Measurements from ENCODE around the gene CYTL1.
"Not testable (repeated sequence)": the region's sequence is repeated elsewhere in the genome, so short reads cannot be mapped to it uniquely, and the experiment has no call there.

Gene CYTL1, protein sequence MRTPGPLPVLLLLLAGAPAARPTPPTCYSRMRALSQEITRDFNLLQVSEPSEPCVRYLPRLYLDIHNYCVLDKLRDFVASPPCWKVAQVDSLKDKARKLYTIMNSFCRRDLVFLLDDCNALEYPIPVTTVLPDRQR

DNA sequence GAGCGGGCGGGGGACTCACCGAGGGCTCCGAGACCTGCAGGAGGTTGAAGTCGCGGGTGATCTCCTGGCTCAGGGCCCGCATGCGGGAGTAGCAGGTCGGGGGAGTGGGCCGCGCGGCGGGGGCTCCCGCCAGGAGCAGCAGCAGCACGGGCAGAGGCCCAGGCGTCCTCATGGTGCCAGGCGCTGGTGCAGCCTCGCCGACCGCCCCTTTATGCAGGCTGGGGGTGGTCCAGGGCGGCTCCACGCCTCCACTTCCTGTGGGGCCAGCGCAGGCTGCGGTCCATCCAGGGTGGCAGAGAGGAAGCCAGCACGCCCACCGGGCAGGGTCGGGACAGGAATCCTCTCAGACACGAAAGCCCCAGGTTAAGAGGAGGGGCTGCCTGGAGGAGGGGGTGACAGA lies at the start of gene CYTL1:
Gene CYTL1 (minus strand): TSS at position 185 of the 400 bp plus-strand sequence. CDS start 13 bp downstream, at position 172.
- DNase-seq = no peak

DNA sequence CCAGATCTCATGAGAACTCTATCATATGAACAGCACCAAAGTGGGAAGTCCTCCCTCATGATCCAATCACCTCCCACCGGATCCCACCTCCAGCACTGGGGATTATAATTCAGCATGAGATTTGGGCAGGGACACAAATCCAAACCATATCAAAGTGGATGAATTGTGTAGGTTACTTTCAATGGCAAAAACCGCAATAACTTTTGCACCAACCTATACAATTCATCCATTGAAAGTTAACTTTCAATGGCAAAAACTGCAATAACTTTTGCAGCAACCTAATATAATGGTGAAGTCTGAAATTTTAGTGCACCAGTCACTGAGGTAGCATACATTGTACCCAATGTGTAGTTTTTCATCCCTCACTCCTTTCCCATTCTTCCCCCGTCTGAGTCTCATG lies 48.6 kb upstream of the CYTL1 start:
- no peak for DNase-seq

DNA sequence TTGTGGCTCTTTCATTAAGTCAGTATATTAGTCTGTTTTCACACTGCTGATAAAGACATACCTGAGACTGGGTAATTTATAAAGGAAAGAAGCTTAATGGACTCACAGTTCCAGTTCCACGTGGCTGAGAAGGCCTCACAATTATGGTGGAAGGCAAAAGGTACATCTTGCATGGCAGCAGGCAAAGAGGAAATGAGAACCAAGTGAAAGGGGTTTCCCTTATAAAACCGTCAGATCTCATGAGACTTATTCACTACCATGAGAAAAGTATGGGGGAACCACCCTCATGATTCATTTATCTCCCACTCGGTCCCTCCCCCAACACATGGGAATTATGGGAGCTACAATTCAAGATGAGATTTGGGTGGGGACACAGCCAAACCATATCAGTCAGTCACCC lies 47.7 kb upstream of the CYTL1 start:
- DNase-seq = not testable (repeated sequence)

DNA sequence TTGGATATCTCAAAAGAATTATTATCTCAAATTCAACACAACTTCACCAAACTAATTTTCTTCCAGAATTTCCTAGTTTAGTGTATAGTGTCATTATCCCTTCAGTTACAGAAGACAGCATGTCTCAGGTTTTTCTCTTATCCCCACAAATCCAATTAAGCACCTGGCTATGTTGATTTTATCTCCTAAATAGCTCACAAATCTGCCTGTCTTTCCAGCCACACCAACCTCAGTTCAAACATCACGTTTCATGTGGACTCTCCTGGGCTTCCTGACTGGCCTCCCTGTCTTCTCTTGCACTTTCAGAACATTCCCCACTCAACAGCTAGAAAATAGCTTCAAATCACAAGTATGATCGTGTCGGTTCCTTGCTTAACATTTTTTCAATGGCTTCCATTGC lies 46.8 kb upstream of the CYTL1 start:
- DNase-seq = no peak

DNA sequence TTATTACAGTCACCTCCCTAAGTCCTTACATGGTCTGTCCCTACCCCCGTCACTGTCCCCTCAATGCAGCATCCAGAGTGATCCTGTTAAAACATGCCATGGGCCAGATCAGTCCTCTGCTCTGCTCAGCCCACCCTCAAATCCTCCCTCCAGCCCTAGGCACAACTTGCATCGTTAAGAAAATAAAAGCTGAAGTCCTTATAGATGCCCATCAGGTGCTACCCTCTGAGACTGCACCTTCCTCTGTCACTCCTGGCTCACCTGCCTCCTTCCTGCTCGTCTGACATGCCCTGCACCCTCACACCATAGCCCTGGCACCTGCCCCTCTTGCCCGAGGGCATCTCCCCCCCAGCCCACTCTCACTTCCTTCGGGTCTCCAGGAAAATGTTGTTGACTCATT lies 36.2 kb upstream of the CYTL1 start:
- no peak for DNase-seq

DNA sequence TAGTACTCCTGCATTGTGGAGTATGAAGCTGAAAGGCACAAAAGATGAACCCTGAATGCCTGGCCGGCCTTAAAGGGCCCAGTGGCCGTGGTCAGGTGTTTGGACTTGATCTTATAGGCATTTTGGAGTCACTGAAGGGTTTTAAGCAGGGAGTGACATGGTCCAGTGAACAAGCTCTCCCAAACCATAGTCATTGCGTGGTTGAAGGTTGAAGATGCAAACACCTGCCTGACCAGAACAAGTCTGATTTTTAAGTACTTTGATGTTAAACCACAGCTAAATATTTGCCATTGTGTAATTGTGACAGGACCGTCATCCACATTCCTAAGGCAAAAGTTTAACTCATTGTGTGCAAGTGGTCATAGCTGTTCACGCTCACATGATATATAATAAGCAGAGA lies 35.3 kb upstream of the CYTL1 start:
- no peak for DNase-seq

DNA sequence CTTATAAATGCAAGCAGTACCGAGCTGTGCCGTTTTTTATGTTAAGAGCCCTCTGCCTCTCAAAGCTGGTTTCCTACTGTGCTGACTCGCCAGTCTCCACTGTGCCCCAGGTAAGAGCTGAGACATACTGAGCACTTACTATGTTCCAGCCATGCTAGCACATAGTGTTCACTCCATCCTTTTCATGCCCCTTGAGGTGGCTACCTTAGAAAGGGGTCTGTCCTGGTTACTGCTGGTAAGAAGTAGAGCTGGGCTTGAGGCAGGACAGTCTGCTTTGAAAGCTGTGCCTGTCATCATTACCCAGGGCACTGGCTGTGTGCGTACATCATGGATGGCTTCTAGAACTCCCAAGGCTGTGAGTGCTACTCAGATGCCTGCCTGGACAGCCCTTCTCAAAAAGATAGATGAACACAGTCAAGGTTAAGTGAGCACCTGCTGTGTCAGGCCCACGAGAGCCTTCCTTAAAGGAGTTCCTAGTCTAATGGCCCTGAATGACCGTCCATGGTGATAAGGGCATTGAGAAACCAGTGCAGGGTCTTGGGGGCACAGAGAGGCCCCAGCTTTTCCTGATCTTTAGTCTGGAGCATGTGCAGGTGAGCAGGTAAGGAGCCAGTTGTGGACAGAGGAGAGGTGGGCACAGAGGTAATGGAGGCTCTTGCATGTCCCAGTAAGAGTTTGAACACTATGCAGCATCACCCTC lies 33.6 kb upstream of the CYTL1 start:
- no peak for DNase-seq

DNA sequence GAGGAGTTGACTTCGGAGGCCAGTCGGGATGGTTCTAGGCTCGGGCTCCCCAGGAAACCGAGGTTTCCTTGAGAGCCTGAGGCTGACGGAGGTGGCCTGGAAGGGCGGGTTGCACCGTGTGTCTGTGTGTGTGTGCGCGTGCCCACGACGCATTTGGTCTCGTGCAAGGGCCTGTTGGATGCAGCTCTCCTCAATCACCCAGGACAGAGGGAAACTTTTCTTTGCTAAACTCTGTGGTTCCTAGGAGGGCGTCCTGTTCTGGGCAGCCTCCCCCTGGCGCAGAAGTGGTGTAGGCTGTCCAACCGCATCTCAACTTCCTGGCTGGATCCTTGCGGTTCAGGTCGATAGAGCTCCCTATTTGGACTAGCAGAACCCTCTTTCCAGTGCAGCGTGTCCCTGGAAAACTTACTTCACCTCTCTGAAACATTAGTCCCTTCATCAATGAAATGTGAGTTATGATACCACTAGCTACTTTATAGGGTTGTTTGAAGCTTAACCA lies 33.0 kb upstream of the CYTL1 start:
- no peak for DNase-seq

DNA sequence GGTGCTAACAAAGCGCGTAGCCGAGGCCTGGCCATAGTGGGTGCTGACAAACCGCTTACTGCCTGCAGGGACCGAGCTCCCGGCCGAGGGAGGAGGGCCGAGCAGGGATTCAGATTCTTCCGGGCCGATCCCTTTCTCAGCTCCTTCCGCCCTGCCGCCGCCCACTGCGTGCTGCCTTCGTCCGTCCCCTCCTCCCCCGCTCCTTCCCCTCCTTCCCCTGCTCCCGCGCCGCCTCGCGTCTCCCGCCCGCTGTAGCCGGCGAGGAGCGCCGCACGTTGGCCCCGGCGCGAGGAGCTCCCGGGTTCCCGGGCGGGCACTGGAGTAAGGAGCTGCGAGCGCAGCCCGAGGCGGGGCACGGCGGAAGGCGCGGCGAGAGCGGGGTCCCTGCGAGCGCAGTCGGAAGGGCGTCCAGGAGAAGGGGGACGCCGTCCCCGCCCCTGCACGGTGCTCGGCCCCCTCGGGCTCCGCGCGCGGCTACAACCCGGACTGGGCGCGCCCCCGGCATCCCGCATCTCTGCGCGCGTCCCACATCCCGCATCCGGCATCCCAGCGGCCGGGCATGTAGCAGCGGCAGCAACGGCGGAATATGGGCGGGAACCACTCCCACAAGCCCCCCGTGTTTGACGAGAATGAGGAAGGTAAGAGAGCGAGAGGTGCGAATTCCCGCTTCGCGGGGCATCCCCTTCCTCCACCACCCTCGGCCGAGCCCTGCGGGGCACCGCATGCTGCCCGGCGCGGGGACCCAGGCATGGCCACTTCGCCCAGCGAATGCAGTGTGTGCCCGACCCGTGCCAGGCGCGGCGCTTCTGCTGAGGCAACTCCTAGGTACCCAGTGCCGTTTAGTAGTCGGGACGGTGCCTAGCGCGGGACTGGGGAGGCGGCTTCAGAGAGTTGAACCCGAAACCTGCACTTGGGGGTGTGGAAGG lies 32.3 kb upstream of the CYTL1 start, which contains the start of gene STK32B:
Gene STK32B (plus strand): TSS at position 203 of the 926 bp plus-strand sequence.
- DNase-seq = no peak

DNA sequence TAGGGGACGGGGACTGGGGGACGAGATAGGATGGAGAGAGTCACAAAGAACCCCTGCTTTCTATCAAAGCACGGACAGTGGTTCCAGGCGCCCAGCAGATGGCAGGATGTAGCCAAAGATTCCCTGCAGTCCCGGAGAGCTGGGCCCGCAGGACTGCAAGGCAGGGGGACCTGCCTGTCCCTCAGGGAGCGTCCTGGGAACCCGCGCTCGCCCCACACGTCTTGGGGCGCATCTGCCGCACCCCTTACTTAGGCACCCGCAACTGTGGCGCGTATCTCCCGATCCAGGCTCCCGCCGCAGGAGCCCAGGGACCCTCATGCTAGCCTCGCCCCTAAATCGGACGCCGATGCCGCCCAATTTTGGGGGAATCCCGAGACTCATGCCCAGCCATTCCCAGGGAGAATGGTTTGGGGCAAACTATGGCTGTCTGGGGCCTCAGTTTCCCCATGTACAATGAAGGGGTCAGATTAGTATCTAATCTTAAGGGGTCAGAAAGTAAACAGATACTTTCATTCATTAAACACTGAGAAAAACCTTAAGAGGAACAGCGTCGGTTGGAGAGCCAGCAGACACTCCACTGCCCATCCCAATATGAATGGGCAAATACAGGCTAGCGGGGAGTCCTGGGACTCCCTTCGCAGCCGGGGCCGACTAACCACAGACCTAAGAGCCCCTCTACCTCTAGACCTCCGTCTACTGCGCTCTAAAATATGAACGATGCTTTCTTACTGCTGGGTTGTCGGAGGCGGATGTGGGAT lies 31.4 kb upstream of the CYTL1 start:
- peak; percentile 27 for DNase-seq

DNA sequence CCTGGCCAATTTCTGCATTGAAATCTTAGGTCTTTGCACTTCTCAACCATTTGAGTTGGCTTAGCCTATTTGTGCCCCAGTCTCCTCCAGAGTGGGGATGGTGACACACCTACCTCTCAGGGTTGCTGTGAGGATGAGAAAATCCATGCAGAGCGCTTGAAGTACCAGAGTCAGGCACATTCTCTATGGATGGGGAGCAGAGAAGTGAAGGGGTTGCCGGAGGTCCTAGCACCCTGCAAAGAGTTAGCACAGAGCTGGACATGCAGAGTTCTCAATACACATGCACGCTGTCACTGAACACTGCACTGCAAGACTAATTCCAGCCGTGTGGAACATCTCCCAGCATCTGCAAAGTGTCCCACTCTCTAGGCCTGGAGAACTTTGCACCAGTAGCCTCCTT lies 29.5 kb upstream of the CYTL1 start:
- no peak for DNase-seq

DNA sequence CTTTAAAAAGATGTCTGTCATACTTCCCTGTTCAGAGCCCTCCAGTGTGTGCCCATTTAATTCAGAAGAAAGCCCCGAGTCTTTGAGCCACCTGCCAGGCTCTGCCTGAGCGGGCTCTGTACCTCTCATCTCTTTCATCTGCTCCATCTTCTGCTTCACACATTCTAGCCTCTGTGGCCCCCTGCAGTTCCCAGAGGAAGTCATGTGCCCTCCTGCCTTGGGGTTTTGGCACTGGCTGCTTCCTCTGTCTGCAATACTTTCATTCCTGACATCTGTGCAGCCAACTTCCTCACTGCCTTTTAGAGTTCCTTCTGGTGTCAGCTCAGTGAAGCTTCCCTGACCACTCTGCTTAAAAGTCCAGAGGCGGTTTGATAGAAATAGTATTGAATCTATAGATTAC lies 25.8 kb upstream of the CYTL1 start:
- no peak for DNase-seq

DNA sequence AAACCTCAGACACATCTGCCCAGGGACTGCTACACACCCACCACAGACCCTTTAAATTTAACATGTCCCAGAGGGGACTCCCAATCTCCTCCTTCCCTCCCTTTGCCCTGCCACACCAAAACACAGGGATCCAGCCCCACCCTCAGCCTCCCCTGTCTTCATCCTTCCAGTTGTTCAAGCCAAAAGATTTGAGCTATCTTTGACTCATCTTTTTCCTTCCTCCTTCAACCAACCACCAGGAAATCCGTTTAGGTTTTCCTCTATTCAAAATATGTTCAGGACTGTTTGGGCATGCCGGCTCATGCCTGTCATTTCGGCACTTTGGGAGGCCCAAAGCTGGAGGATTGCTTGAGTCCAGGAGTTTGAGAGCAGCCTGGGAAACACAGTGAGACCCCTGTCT lies 25.1 kb upstream of the CYTL1 start:
- DNase-seq = no peak

DNA sequence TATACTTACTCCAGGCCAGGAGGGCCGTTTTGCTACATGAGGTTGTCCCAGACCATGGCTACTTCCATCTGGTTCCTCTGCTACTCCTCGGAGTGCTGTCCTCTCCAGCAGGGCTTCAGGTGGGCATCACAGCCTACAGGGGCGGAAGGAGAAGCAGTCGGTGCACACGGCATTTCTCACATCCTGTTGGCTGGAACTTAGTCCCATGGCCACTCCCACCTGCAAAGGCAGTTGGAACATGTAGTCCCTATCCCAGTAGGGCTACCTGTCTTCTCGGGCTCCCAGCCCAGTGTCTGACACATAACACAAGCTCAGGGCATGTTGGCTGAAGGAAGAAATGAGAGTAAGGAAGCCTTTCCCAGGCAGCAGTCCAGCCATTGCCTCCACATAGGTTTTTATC lies 24.3 kb upstream of the CYTL1 start:
- DNase-seq = no peak

DNA sequence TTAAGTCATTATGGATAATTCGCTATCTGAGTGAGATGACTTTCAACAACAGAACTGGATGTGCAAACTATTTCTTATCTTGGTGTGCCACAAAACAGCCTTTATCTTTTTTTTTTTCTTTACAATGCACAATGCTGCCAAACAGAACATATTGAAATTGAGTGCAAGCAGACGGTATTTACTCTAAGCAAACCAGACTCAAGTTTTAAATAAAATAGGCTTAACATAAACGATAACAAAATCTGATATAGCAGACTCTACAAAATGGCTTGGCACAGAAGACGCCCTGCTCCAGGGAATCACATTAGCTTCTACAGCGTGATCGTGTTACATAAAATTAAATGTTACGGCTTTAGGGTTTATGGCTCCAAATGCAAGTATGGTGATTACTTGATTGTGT lies 22.4 kb upstream of the CYTL1 start:
- DNase-seq = no peak

DNA sequence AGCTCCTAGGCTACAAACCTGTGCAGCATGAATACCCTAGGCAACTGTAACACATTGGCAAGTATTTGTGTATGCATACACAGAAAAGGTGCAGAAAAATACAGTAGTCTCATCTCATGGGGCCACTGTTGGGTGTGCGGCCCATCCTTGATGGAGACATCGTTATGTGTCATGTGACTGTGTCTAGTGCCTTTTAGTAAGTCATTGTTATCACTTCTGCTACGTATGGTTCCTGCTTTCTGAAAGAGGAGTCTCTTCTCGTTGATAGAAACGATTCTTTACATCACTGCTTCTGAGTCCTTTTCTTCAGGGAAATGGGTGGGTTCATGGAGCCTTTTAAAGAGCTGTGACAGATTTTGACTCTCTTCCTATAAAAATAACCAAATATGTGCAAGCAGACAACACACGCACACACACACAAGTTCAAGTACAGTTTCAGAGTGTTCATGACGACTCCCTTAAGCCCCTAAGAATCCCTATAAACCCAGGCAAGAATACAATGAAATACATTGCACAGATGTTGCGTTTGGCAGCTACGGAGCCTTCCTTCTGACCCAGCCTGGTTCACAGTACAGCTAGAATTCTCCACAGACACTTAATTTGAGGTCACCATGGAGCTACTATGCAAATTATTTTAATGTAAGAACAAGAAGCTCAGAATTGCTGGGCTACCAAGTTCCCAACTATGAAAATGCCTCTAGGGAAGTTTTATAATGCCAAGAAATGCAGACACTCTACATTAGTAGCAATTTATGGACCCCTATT lies 21.8 kb upstream of the CYTL1 start:
- no peak for DNase-seq

DNA sequence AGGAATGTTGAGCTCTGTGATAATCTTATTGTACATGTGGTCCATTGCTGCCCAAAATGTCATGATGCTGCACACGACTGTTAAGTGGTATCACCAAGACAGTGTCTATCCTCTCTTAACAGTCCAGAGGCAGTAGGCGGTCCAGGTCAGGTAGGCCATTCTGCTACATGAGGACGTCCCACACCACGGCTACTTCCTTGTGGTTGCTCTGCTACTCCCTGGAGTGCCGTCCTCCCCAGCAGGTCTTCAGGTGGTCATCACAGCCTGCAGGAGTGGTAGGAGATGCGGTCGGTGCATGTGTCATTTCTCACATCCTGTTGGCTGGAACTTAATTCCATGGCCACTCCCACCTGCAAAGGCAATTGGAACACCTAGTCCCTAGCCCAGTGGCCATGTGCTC lies 20.5 kb upstream of the CYTL1 start:
- DNase-seq = no peak

DNA sequence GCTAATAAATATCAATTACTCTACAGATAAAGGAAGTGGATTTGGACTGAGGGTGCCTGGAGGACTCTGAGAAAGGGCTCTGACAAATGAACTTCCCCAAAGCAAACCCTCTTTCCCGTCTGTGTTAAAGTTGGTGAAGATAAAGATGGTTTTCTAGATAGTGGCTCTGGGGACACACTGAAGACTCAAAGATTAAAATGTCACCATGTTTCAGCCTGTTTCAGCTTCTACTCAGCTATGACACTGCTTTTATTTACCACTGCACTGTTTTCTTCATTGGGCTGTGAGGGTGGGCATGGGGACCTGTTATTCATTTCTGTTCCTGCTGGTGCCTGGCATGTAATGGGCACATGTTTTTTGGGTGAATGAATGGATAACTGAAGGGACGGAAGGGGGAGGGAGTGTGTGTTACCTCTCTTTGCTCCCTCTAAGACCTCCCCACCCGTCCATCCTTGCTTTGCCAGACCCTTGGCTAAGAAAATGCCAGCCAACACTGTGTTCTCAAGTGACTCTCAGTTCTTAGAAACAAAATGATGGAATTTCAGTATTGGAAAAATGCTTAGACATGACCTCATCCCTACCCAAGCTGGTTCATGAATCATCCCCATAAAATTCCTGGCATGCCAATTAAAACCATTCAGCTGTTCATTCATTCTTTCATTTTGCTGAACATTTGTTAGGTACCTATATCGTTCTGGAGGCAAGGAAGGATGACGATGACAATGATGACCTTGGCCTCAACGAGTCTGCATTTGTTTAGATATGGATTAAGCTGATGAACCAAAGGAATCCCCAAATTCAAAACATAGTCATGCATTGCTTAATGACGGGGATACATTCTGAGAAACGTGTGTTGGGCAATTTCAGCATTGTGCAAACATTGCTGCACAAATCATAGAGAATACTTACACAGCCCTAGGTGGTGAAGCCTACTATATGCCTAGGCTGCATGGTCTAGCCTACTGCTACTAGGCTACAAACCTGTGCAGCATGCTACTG lies 18.6 kb upstream of the CYTL1 start:
- no peak for DNase-seq

DNA sequence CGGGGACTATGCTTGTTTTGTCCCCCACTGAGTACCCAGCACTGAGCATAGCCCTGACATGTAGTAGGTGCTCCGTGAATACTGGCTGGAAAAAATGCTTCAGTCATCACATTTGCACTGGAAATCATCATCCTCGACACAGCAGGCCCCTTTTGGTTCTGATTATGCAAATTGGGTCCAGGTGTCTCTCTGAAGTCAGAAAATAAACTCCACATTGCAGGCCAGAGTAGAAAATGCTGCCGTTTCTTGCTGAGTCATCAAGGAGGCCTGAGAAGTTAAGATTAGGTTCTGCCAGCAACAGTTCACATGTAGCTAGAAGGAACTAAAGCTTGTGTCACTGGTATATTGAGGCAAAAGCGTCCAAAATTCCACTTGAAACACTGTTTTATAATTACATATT lies 17.0 kb upstream of the CYTL1 start:
- no peak for DNase-seq

DNA sequence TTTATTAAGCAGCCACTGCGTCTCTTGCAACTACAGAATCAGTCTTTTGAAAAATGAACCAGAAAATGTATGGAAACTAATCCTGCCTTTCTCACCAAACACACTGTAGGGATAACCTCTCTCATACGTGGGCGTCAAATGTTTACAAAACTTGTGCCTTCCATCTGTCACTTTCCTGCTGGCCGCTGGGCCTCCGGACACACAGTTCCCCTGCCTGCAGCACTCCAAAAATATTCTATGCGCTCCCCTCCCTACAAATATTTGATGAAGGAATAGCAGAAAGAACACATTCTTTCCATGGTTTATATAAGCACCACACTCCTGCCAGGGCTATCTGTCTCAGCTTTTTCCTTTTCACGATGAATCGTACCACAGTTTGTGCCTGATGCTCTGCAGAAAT lies 14.9 kb upstream of the CYTL1 start:
- no peak for DNase-seq

DNA sequence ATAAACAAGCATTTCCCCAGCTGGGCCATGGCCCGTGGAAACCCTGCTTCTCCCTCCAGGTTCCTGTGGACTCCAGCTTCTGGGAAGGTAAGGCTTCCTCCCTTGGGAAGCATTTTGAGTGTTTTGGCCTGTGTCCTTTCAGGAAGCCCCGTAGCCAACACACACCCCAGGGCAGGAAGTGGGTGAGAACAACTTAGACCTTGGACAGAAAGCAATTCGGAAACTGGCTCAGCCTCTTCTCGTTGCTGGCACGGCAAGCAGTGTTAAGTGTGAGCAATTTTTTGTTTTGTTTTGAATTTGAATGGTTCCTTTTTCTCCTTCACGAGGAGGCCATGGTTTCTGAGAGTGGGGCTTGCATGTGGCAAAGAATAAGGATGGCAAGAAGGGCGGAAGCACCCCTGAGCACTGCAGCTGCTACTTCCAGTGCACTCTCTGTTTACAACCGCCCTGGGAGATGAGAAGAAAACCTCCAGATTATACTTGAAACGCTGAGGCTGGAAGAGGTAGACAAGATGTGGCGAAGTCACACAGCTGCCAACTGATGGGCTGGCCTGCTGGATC lies 14.1 kb upstream of the CYTL1 start:
- no peak for DNase-seq
